Prostate gland (tissue), 2 donors: ENCODE results near the gene ZKSCAN2. TPM values are rescaled to one million over a fixed set of nuclear protein-coding genes. Genes with fewer than 3 reads are reported as not detected.

Experiments
- DNase-seq: peaks from one replicate; pipeline ENCODE4 v3.0.0-alpha.2; 2019; ENCODE audit warnings: low spot score
- H3K27ac ChIP-seq, 2 donors: fragments of 200-600 bp; sonication (generic); 2 replicates each; pipeline ENCODE4 v1.5.1; 2017 to 2019
- H3K27me3 ChIP-seq: fragments of 200-600 bp; sonication (generic); replicated peaks from 2 replicates; pipeline ENCODE4 v1.5.1; 2019; ENCODE audit not compliant: insufficient read depth
- H3K36me3 ChIP-seq, 2 donors: fragments of 200-600 bp; sonication (generic); 1 replicate in 1 of 2; 2 replicates in 1 of 2; pipeline versions ENCODE4 v1.5.1 to v1.8.1; 2017 to 2019
- H3K4me1 ChIP-seq: fragments of 200-600 bp; sonication (generic); replicated peaks from 2 replicates; pipeline ENCODE4 v1.5.1; 2019
- H3K4me3 ChIP-seq, 2 donors: fragments of 200-600 bp; sonication (generic); 2 replicates each; pipeline ENCODE4 v1.5.1; 2017 to 2019
- H3K9me3 ChIP-seq: fragments of 200-600 bp; sonication (generic); 2 replicates; pipeline ENCODE4 v1.5.1; 2017
- POLR2A ChIP-seq: fragments of 450-650 bp; IDR thresholded peaks from one replicate; pipeline ENCODE4 v1.6.1; 2016; ENCODE audit warnings: antibody characterized with exemption, mild to moderate bottlenecking
- POLR2AphosphoS5 ChIP-seq: sonication (generic); formaldehyde crosslinking; IDR thresholded peaks from one replicate; pipeline ENCODE4 v1.6.1; 2017; ENCODE audit warnings: antibody characterized with exemption
- WGBS: methylation state at CpG from one replicate; pipeline ENCODE4 v1.1.5; 2018; 5-methylcytosine and 5-hydroxymethylcytosine counted together
- intact Hi-C: fragments of 100-400 bp; cut with DNase I; formaldehyde crosslinking; loops from one replicate; pipeline ENCODE4 v1.14.2; 2022
- total RNA-seq, 2 donors: library from RNA; depleted of rRNA; stranded (reverse); fragments of >200 nt; gene quantifications; one replicate each; pipeline ENCODE4 v1.1.0, GENCODE V29; 2016
- TF ChIP-seq, protein P1 (sequence below), 4 experiments: fragments of 200-600 bp in 2 of 4; fragments of 450-650 bp in 2 of 4; sonication (generic) in 2 of 4; IDR thresholded peaks; 1 replicate in 3 of 4; 2 replicates in 1 of 4; pipeline ENCODE4 v1.5.1; 2016 to 2019; ENCODE audit warnings: antibody characterized with exemption in 4 of 4, mild to moderate bottlenecking in 2 of 4, moderate library complexity in 2 of 4

ZKSCAN2 gene
- total RNA-seq, 2 donors from 2014 or later, result 3.2 to 11.8 TPM

DNA sequence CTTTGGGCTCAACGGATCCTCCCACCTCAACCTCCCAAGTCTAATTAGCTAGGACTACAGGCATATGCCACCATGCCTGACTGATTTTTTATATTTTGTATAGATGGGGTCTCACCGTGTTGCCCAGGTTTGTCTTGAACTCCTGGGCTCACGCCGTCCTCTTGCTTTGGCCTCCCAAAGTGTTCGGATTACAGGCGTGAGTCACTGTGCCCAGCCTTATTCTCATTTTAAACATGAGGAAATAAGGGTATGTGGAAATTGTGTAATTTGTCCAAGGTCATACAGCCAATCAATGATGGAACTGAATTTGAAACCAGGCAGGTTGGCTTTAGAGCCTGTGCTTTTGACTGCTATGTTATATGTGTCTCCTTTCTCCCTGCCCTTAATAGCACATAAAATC, 68.3 kb downstream of the ZKSCAN2 start:
- WGBS, result 94% methylated on average over 6 of the region's 6 CpGs
- TF ChIP-seq, protein P1, sequence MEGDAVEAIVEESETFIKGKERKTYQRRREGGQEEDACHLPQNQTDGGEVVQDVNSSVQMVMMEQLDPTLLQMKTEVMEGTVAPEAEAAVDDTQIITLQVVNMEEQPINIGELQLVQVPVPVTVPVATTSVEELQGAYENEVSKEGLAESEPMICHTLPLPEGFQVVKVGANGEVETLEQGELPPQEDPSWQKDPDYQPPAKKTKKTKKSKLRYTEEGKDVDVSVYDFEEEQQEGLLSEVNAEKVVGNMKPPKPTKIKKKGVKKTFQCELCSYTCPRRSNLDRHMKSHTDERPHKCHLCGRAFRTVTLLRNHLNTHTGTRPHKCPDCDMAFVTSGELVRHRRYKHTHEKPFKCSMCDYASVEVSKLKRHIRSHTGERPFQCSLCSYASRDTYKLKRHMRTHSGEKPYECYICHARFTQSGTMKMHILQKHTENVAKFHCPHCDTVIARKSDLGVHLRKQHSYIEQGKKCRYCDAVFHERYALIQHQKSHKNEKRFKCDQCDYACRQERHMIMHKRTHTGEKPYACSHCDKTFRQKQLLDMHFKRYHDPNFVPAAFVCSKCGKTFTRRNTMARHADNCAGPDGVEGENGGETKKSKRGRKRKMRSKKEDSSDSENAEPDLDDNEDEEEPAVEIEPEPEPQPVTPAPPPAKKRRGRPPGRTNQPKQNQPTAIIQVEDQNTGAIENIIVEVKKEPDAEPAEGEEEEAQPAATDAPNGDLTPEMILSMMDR (IDR thresholded peaks at IDR 0.05), result no peak
- TF ChIP-seq POLR2A (no peak), POLR2AphosphoS5 (no peak)
- H3K9me3 ChIP-seq, result no peaks in the 10 kb centered on the region
- DNase-seq, result no peak
- no peaks in the 10 kb centered on the region for H3K36me3 ChIP-seq
- intact Hi-C loops, result no loop called here
- H3K4me3 ChIP-seq, result no peak overlapping the region
- no peaks in the 10 kb centered on the region for H3K4me1 ChIP-seq
- no peak overlapping the region for H3K27ac ChIP-seq
- H3K27me3 ChIP-seq, result no peaks in the 10 kb centered on the region

DNA sequence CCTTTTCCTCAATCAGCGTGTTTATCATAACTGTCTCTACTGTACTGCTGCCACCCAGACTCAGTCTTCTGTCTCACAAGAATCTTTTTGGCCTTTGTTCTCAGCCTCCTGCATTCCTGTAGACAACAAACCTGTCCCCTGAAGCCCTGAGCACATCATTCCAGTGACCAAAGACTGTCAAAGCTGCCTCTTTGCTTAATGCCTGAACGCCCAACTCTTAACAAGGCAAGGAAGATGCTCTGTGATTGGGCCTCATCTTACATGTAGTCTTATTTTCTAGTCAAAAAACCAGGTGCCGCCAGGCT, 70.2 kb downstream of the ZKSCAN2 start:
- Histone ChIP-seq H3K4me1 (no peaks in the 10 kb centered on the region), H3K4me3 (no peak overlapping the region), H3K27ac (no peak overlapping the region), H3K36me3 (no peaks in the 10 kb centered on the region), H3K27me3 (no peaks in the 10 kb centered on the region), H3K9me3 (no peaks in the 10 kb centered on the region)
- WGBS, result 97% methylated on average over 3 of the region's 3 CpGs
- intact Hi-C loops, result no loop called here
- no peak for DNase-seq
- TF ChIP-seq, protein P1 (IDR thresholded peaks at IDR 0.05), result no peak
- TF ChIP-seq POLR2AphosphoS5, result no peak
- TF ChIP-seq POLR2A, result no peak

Other genes starting within 250 kb of the ZKSCAN2 start
- gene ARHGAP17, start 242.5 kb downstream of the ZKSCAN2 start, total RNA-seq, result 10 to 100 TPM; 30.4 to 65.9 TPM
- gene LCMT1, start 146.1 kb downstream of the ZKSCAN2 start, total RNA-seq, result 10 to 100 TPM; 49.0 to 74.7 TPM
- under 1 TPM; 0.57 to 0.82 TPM for gene AQP8, start 40.9 kb downstream of the ZKSCAN2 start, total RNA-seq